Lower leg skin (tissue), 4 donors: ENCODE data around the gene SESN2. TPM values are rescaled to one million over a fixed set of nuclear protein-coding genes. Genes with fewer than 3 reads are reported as not detected.

Experiments
- DNase-seq, 2 donors: peaks; one replicate each; pipeline ENCODE4 v3.0.0-alpha.2; 2019; ENCODE audit warnings: low spot score in 2 of 2
- H3K4me3 ChIP-seq: fragments of 200-600 bp; sonication (generic); 2 replicates; pipeline ENCODE4 v1.5.1; 2017; ENCODE audit warnings: mild to moderate bottlenecking, low read depth; ENCODE audit not compliant: poor library complexity, severe bottlenecking
- POLR2A ChIP-seq, 2 donors: fragments of 450-650 bp; IDR thresholded peaks; one replicate each; pipeline ENCODE4 v1.6.1; 2016 to 2017; ENCODE audit warnings: antibody characterized with exemption in 2 of 2, mild to moderate bottlenecking in 1 of 2, moderate library complexity in 1 of 2
- WGBS, 2 donors: methylation state at CpG; one replicate each; pipeline ENCODE4 v1.1.5; 2018; 5-methylcytosine and 5-hydroxymethylcytosine counted together
- intact Hi-C: fragments of 100-400 bp; cut with DNase I; formaldehyde crosslinking; loops from one replicate; pipeline ENCODE4 v1.15.0; 2023; ENCODE audit warnings: low total_unique reads
- total RNA-seq, 4 donors: library from RNA; depleted of rRNA; stranded (reverse); fragments of >200 nt; gene quantifications; one replicate each; pipeline ENCODE4 v1.1.0, GENCODE V29; 2016
- TF ChIP-seq, protein P1 (sequence below), 3 donors: fragments of 450-650 bp; IDR thresholded peaks; one replicate each; pipeline ENCODE4 v1.5.1; 2016; ENCODE audit warnings: antibody characterized with exemption in 3 of 3, mild to moderate bottlenecking in 3 of 3, moderate library complexity in 2 of 3

The SESN2 gene
- total RNA-seq, 4 donors from 2014 or later: 8.2 to 13.6 (median 11.1) TPM

DNA sequence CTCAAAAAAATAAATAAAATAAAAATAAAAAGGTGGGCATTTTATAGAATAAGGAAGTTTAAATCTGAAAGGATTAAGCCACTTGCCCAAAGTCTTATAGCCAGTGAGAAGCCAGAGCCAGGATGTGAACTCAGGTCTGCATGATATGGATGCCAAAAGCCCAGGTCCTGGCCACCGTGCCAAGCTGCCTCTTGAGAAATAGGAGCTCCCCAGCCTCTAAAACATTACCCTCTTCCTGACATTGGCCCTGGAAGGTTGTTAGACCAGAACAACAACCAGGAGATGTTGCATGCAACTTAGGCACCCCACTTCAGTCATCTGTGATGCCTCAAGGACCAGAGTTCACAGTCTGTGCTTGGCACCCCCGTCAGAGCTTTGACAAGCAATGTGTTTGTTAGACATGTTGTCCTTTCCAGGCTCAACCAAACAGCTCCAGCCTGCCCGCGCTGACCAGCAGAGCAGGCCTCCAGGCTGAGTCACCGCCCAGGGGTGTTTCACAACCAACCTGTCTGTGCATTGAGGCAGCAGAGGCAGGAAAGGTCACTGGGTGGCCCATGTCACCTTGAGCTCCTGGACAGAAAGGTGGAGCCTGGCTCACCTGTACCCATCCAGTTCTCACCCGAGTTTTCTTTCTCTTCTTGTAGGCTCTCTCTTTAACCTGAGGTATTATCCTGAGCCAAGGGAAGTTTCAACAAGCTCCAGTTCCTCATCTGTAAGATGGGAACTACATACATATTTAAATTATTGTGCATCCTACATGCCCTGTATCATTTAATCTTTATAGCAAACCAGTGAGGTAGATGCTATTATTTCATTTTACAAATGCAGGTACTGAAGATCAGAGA lies 54.6 kb downstream of the SESN2 start:
- 64 to 72% methylated on average over 6 of the region's 6 CpGs for WGBS, 2 donors
- no peak overlapping the region for H3K4me3 ChIP-seq
- peak in 1 of 2 donors; percentile 87 for DNase-seq
- TF ChIP-seq, protein P1, sequence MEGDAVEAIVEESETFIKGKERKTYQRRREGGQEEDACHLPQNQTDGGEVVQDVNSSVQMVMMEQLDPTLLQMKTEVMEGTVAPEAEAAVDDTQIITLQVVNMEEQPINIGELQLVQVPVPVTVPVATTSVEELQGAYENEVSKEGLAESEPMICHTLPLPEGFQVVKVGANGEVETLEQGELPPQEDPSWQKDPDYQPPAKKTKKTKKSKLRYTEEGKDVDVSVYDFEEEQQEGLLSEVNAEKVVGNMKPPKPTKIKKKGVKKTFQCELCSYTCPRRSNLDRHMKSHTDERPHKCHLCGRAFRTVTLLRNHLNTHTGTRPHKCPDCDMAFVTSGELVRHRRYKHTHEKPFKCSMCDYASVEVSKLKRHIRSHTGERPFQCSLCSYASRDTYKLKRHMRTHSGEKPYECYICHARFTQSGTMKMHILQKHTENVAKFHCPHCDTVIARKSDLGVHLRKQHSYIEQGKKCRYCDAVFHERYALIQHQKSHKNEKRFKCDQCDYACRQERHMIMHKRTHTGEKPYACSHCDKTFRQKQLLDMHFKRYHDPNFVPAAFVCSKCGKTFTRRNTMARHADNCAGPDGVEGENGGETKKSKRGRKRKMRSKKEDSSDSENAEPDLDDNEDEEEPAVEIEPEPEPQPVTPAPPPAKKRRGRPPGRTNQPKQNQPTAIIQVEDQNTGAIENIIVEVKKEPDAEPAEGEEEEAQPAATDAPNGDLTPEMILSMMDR (IDR thresholded peaks at IDR 0.05): no peak
- TF ChIP-seq POLR2A (IDR thresholded peaks at IDR 0.05): no peak
- intact Hi-C loops: no loop called here

DNA sequence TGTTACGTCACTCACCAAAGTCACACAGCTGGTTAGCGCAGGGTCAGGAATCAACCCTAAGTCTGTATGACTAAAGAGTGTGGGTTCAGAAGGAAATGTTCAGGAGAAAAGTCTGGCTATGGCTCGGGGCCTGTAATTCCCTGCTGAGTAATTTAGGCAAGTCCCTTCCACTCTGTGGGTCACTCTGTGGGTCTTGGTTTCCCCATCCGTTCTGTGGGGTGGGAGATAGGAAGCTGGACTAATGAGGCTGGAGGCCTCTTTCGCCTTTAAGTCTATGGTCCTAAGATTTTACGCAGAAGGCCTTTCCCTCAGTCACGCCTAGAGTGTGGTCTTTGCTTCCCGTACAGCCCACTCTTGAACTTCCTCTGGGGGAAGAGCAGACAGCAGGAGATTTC lies 55.2 kb downstream of the SESN2 start:
- DNase-seq: no peak
- intact Hi-C loops: no loop called here
- no peak overlapping the region for H3K4me3 ChIP-seq
- 84 to 87% methylated on average over 8 of the region's 8 CpGs for WGBS, 2 donors
- no peak for TF ChIP-seq POLR2A (IDR thresholded peaks at IDR 0.05)
- TF ChIP-seq, protein P1 (IDR thresholded peaks at IDR 0.05): no peak

DNA sequence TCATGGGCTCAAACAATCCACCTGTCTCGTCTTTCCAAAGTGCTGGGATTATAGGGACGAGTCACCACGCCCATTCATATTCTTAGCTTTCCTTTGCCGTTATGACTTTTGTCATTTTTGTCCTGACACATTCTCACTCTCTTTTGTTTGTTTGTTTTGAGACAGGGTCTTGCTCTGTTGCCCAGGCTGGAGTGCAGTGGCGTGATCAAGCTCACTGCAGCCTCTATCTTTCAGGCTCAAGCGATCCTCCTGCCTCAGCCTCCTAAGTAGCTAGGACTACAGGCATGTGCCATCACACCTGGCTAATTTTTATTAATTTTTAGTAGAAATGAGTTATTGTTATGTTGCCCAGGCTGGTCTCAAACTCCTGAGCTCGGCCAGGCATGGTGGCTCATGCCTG lies 57.7 kb downstream of the SESN2 start:
- no peak for DNase-seq
- intact Hi-C loops: no loop called here
- TF ChIP-seq, protein P1 (IDR thresholded peaks at IDR 0.05): no peak
- TF ChIP-seq POLR2A (IDR thresholded peaks at IDR 0.05): no peak
- WGBS, 2 donors: 81 to 87% methylated on average over 7 of the region's 7 CpGs
- H3K4me3 ChIP-seq: no peak overlapping the region

DNA sequence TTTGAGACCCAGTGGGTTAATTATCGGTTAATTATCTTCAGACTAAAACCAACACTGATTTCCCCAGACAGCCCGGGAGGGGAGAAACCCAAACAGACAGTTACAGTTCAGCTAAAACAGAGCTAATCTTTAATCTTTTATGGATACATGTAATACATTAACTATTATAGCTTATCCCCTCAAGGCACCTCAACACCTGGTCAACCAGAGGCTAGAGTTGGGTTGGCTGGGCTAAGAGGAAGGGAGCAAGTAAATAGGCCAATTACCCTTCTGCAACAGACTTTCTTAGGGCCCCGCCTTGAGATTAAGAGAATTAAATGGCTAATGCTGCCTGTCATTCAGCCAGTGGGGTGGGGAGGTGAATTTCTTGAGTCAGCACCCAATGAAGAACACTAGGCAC lies 62.9 kb downstream of the SESN2 start:
- no peak overlapping the region for H3K4me3 ChIP-seq
- intact Hi-C loops: no loop called here
- no peak for TF ChIP-seq POLR2A (IDR thresholded peaks at IDR 0.05)
- TF ChIP-seq, protein P1 (IDR thresholded peaks at IDR 0.05): no peak
- DNase-seq: no peak
- 64 to 66% methylated on average over 3 of the region's 3 CpGs for WGBS, 2 donors

DNA sequence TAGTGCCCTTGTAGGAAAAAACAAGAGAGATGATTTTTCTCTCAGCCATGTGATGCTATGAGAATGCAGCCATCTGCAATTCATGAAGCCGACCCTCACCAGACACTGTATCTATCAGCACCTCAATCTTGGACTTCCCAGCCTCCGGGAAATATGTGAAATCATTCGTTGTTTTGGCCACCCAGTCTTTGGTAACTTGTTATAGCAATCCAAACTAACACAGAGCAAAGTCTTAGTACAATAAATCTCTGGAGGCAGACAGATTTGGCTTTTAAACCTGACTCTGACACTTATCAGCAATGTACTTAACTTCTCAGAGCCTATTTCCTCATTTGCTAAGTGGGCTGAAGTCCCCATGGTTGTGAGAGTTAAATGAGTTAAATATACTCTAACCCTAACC lies 64.4 kb downstream of the SESN2 start:
- 44 to 60% methylated on average over 3 of the region's 3 CpGs for WGBS, 2 donors
- peak in 1 of 2 donors; percentile 0 for DNase-seq
- H3K4me3 ChIP-seq: no peak overlapping the region
- TF ChIP-seq, protein P1 (IDR thresholded peaks at IDR 0.05): no peak
- TF ChIP-seq POLR2A (IDR thresholded peaks at IDR 0.05): no peak
- intact Hi-C loops: no loop called here

DNA sequence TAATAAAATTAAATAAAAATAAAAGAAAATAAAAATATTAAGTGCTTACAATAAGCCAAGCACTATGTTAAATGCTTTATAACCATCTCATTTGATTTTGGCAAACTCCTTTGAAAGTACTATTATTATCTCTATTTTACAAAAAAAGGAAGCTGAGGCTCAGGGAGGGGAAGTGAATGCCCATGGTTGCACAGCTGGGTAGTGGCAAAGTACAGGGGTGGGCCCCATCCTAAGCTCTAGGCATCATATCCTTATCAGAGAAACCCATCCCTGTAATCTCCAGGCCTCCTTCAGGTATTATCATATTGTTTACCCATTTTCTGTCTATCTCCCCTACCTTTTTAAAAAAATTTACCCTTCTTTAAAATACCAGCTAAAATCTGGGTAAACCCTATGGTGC lies 67.2 kb downstream of the SESN2 start:
- TF ChIP-seq, protein P1 (IDR thresholded peaks at IDR 0.05): no peak
- TF ChIP-seq POLR2A (IDR thresholded peaks at IDR 0.05): no peak
- H3K4me3 ChIP-seq: no peak overlapping the region
- intact Hi-C loops: no loop called here
- peak in 1 of 2 donors; percentile 26 for DNase-seq
